Osteocyte (in vitro differentiated cells): Measurements from ENCODE around the gene ROBO2. TPM values are rescaled to one million over a fixed set of nuclear protein-coding genes. Genes with fewer than 3 reads are reported as not detected.

Experiments used
- DNase-seq: peaks from one replicate; pipeline ENCODE4 v3.0.0; 2021; ENCODE audit warnings: mixed read lengths; ENCODE audit not compliant: unreplicated experiment; ENCODE audit errors: extremely low spot score
- H3K27ac Mint-ChIP-seq: one replicate; pipeline ENCODE4 v1.8.0; 2021; ENCODE audit warnings: mild to moderate bottlenecking, mixed read lengths; ENCODE audit not compliant: unreplicated experiment
- H3K27me3 Mint-ChIP-seq: one replicate; pipeline ENCODE4 v1.8.0; 2021; ENCODE audit warnings: mixed read lengths; ENCODE audit not compliant: unreplicated experiment
- H3K36me3 Mint-ChIP-seq: one replicate; pipeline ENCODE4 v1.8.0; 2021; ENCODE audit warnings: mixed read lengths; ENCODE audit not compliant: unreplicated experiment
- H3K4me1 Mint-ChIP-seq: one replicate; pipeline ENCODE4 v1.8.0; 2021; ENCODE audit warnings: mixed read lengths; ENCODE audit not compliant: unreplicated experiment
- H3K4me3 Mint-ChIP-seq: one replicate; pipeline ENCODE4 v1.8.0; 2021; ENCODE audit warnings: mild to moderate bottlenecking, moderate library complexity, mixed read lengths; ENCODE audit not compliant: unreplicated experiment
- H3K9me3 Mint-ChIP-seq: one replicate; pipeline ENCODE4 v1.8.0; 2021; ENCODE audit warnings: mixed read lengths; ENCODE audit not compliant: unreplicated experiment
- CTCF ChIP-seq: fragments of 200-600 bp; sonication (generic); IDR thresholded peaks from 2 replicates; pipeline ENCODE4 v1.5.0; 2021; ENCODE audit warnings: antibody characterized with exemption, mild to moderate bottlenecking, moderate library complexity
- total RNA-seq: library from RNA; stranded (reverse); gene quantifications from 2 replicates; pipeline ENCODE4 v1.2.1, GENCODE V29; 2021

The ROBO2 gene
- total RNA-seq, 1 donor from 2014 or later, result 18.4 TPM

DNA sequence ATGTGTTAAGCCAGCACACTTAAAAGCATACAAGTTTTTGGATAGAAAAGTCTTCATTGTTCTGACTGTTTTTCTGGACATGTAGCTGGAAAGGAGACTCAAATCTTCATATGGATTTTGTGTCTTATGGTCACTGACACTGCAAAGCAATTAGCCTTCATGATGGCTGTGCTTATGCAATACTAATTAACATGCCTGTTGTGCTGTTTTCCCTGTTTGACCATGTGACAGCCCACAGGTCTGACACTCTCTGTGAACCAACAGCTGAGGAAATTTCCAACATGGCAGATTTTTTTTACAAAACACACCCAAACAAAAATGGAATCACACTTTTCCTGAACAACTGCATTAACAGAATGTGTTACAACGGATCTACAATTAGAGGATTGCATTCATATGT, 248.4 kb downstream of the ROBO2 start:
- Mint-ChIP-seq H3K36me3 (no peaks in the 10 kb centered on the region), H3K4me3 (no peak overlapping the region), H3K4me1 (peaks cover 7% of the 10 kb centered on the region), H3K9me3 (no peaks in the 10 kb centered on the region), H3K27ac (no peak overlapping the region), H3K27me3 (no peaks in the 10 kb centered on the region)
- no peak for TF ChIP-seq CTCF
- no peak for DNase-seq

- Mint-ChIP-seq H3K27ac (no peak overlapping the region), H3K27me3 (no peaks in the 10 kb centered on the region), H3K4me3 (no peak overlapping the region), H3K9me3 (no peaks in the 10 kb centered on the region), H3K36me3 (no peaks in the 10 kb centered on the region), H3K4me1 (peaks cover 7% of the 10 kb centered on the region)
- TF ChIP-seq CTCF, result no peak
- DNase-seq, result no peak
Observed at GRCh38 chr3:77296527-77296926, 256.6 kb downstream of the ROBO2 start.

DNA sequence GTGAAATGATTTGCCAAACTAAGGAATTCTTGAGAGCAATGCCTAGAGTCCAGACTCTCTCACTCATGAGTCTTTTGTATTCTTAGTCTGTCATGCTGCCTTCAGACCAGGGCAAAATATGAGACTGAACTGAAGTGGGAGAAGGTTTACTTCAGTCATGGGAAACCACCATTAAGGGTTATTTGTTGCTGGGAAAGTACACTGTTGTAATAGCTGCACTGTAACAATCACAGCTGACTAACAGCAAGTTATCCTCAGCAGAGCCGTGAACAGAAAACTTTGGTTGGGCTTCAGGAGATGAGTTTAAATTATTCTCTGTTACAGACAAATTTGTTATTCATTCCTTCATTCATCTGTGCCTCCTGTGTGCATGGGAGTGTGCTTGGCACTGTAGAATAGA, 258.5 kb downstream of the ROBO2 start:
- no peak for TF ChIP-seq CTCF
- H3K36me3 Mint-ChIP-seq, result no peaks in the 10 kb centered on the region
- DNase-seq, result no peak
- no peak overlapping the region for H3K27ac Mint-ChIP-seq
- no peaks in the 10 kb centered on the region for H3K9me3 Mint-ChIP-seq
- peaks cover 7% of the 10 kb centered on the region for H3K4me1 Mint-ChIP-seq
- H3K27me3 Mint-ChIP-seq, result no peaks in the 10 kb centered on the region
- no peak overlapping the region for H3K4me3 Mint-ChIP-seq

DNA sequence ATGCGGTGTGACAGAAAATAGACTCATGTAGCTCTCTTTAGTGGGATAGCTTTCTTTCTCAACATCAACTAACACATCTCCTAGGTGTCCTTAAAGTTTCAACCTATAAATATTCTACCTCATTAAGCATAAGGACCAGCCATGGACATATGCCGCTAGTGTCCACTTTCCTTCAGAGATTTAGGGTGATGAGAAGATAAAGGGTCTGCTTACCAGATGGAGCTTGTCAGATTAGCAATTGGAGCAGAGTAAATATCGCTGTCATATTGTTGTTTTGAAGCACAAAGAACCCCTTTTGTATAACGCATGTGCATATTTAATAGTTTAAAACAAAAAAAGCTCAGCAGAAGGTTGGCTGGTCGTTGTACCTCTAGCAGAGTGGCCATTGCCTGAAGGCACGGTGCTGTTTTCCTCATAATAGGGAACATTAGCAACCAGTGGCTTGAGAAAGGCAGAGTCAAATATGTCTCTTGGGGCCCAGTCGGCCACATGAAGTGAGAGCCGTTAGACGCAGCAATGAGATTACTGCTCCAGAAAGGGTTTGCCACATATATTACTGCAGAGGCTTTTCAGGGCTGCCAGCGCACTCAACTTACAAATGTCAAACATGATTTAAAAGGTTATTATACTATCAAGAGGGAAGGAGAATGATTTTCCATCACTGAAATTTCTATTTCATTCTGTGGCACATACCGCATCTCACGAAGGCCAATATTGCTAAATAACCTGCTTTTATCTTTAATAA, 264.2 kb downstream of the ROBO2 start:
- Mint-ChIP-seq H3K27me3 (no peaks in the 10 kb centered on the region), H3K9me3 (no peaks in the 10 kb centered on the region), H3K36me3 (no peaks in the 10 kb centered on the region), H3K27ac (no peak overlapping the region), H3K4me1 (peaks cover 2% of the 10 kb centered on the region), H3K4me3 (no peak overlapping the region)
- DNase-seq, result no peak
- no peak for TF ChIP-seq CTCF

DNA sequence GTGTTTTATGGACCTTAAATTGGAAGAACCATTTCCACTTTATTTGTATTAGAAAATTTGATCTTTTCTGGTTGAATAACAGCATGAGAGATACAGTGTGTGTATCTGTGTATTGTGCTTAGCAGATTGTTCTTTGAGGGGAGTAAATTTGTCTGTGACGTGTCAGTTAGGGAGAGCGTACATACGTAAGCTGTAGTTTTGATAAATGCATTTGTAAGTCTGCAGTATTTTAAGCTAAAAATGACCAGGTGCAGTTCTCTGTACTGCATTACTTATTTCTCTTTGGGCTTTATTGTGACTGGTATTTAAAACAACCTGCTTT, 264.8 kb downstream of the ROBO2 start:
- no peak for TF ChIP-seq CTCF
- Mint-ChIP-seq H3K27me3 (no peaks in the 10 kb centered on the region), H3K9me3 (no peaks in the 10 kb centered on the region), H3K27ac (no peak overlapping the region), H3K4me1 (peaks cover 2% of the 10 kb centered on the region), H3K4me3 (no peak overlapping the region), H3K36me3 (no peaks in the 10 kb centered on the region)
- DNase-seq, result no peak
